CD14-positive monocyte (primary cell): Measurements from ENCODE around the gene PFN4. TPM values are rescaled to one million over a fixed set of nuclear protein-coding genes. Genes with fewer than 3 reads are reported as not detected.
"Not testable (repeated sequence)": the region's sequence is repeated elsewhere in the genome, so short reads cannot be mapped to it uniquely, and the experiment has no call there.

Experiments used
- DNase-seq, 3 donors: peaks; one replicate each; pipeline ENCODE4 v3.0.0-alpha.2; 2011 to 2022
- H2AFZ ChIP-seq: 2 replicates; pipeline ENCODE4 v1.6.0; 2012; ENCODE audit warnings: mild to moderate bottlenecking, low read depth, low read length, inconsistent platforms; ENCODE audit not compliant: insufficient read depth, poor library complexity, severe bottlenecking
- H3K27ac ChIP-seq, 2 donors: 1 replicate in 1 of 2; 2 replicates in 1 of 2; pipeline ENCODE4 v1.5.1; 2012 to 2013; ENCODE audit warnings: low read length in 2 of 2, control low read depth in 1 of 2, inconsistent platforms in 1 of 2, low read depth in 1 of 2, mild to moderate bottlenecking in 1 of 2
- H3K27me3 ChIP-seq, 2 donors: one replicate each; pipeline versions ENCODE4 v1.6.0 to v1.6.1; 2011 to 2013; ENCODE audit warnings: low read length in 2 of 2; ENCODE audit not compliant: control insufficient read depth in 2 of 2, insufficient read depth in 2 of 2
- H3K36me3 ChIP-seq, 2 donors: replicated peaks in 1 of 2; 1 replicate in 1 of 2; 2 replicates in 1 of 2; pipeline versions ENCODE4 v1.5.1 to v1.6.1; 2012 to 2013; ENCODE audit warnings: low read length in 2 of 2, control low read depth in 1 of 2, inconsistent platforms in 1 of 2, mild to moderate bottlenecking in 1 of 2; ENCODE audit not compliant: insufficient read depth in 2 of 2, control insufficient read depth in 1 of 2
- H3K4me1 ChIP-seq, 2 donors: 1 replicate in 1 of 2; 2 replicates in 1 of 2; pipeline versions ENCODE4 v1.5.1 to v1.6.1; 2012 to 2013; ENCODE audit warnings: low read length in 2 of 2, control low read depth in 1 of 2, inconsistent platforms in 1 of 2, mild to moderate bottlenecking in 1 of 2, moderate library complexity in 1 of 2; ENCODE audit not compliant: insufficient read depth in 2 of 2, control insufficient read depth in 1 of 2
- H3K4me2 ChIP-seq: replicated peaks from 2 replicates; pipeline ENCODE3; 2012; ENCODE audit warnings: low read length, moderate library complexity, mild to moderate bottlenecking; ENCODE audit not compliant: poor library complexity, severe bottlenecking; ENCODE audit errors: extremely low read depth
- H3K4me3 ChIP-seq, 3 experiments: fragments of 200-600 bp in 1 of 3; sonication (generic) in 1 of 3; replicated peaks in 1 of 3; 1 replicate in 2 of 3; 2 replicates in 1 of 3; pipeline ENCODE4 v1.5.1; 2011 to 2013; ENCODE audit warnings: low read length in 3 of 3, mild to moderate bottlenecking in 3 of 3, control low read depth in 2 of 3, low read depth in 2 of 3, inconsistent platforms in 1 of 3, moderate library complexity in 1 of 3
- H3K79me2 ChIP-seq: 2 replicates; pipeline ENCODE4 v1.6.0; 2012; ENCODE audit warnings: mild to moderate bottlenecking, control low read depth, inconsistent platforms, low read length, moderate library complexity; ENCODE audit not compliant: insufficient read depth
- H3K9ac ChIP-seq: 2 replicates; pipeline ENCODE4 v1.6.0; 2017; ENCODE audit warnings: low read length, mild to moderate bottlenecking; ENCODE audit not compliant: insufficient read depth, poor library complexity, severe bottlenecking
- H3K9me3 ChIP-seq, 2 donors: replicated peaks in 1 of 2; 1 replicate in 1 of 2; 2 replicates in 1 of 2; pipeline versions ENCODE4 v1.5.1 to v1.6.1; 2012 to 2013; ENCODE audit warnings: low read length in 2 of 2, control low read depth in 1 of 2; ENCODE audit not compliant: control insufficient read depth in 1 of 2, insufficient read depth in 1 of 2
- H4K20me1 ChIP-seq: 2 replicates; pipeline ENCODE4 v1.6.0; 2012; ENCODE audit warnings: mild to moderate bottlenecking, low read length, control low read depth, moderate library complexity; ENCODE audit not compliant: insufficient read depth
- H3K27ac Mint-ChIP-seq, 7 donors: one replicate each; pipeline ENCODE4 v1.8.0; 2020; ENCODE audit warnings: mild to moderate bottlenecking in 7 of 7, mixed read lengths in 7 of 7, moderate library complexity in 6 of 7, inconsistent platforms in 2 of 7
- H3K27me3 Mint-ChIP-seq, 3 donors: one replicate each; pipeline ENCODE4 v1.8.0; 2021 to 2022; ENCODE audit warnings: low read depth in 3 of 3, mild to moderate bottlenecking in 3 of 3, mixed read lengths in 3 of 3, moderate library complexity in 3 of 3, inconsistent platforms in 1 of 3
- H3K36me3 Mint-ChIP-seq, 2 donors: one replicate each; pipeline ENCODE4 v1.8.0; 2020; ENCODE audit warnings: mixed read lengths in 2 of 2, inconsistent platforms in 1 of 2, mild to moderate bottlenecking in 1 of 2
- H3K4me1 Mint-ChIP-seq: one replicate; pipeline ENCODE4 v1.8.0; 2020; ENCODE audit warnings: mild to moderate bottlenecking, mixed read lengths
- H3K4me3 Mint-ChIP-seq, 2 donors: one replicate each; pipeline ENCODE4 v1.8.0; 2020; ENCODE audit warnings: mild to moderate bottlenecking in 2 of 2, mixed read lengths in 2 of 2, moderate library complexity in 1 of 2
- H3K9me3 Mint-ChIP-seq, 7 donors: one replicate each; pipeline ENCODE4 v1.8.0; 2020 to 2022; ENCODE audit warnings: mixed read lengths in 7 of 7, mild to moderate bottlenecking in 6 of 7, moderate library complexity in 6 of 7, inconsistent platforms in 2 of 7
- WGBS: methylation state at CpG from one replicate; pipeline ENCODE4 v1.1.5; 2013; ENCODE audit warnings: missing lambda C conversion rate; ENCODE audit not compliant: insufficient coverage; 5-methylcytosine and 5-hydroxymethylcytosine counted together
- intact Hi-C, 2 donors: fragments of 100-400 bp; cut with micrococcal nuclease; formaldehyde crosslinking; loops; one replicate each; pipeline versions ENCODE4 v1.15.0 to v1.15.1; 2023
- polyA plus RNA-seq, 3 donors: library from polyadenylated mRNA; depleted of rRNA in 1 of 3; unstranded in 2 of 3; stranded (reverse) in 1 of 3; fragments of 300-500 nt in 2 of 3; fragments of >200 nt in 1 of 3; fragmentation: Illumina TruSeq in 2 of 3; gene quantifications; 1 replicate in 2 of 3; 2 replicates in 1 of 3; pipeline ENCODE4 v1.2.3, GENCODE V29; 2012 to 2021
- TF ChIP-seq, protein P1 (sequence below): fragments of 200-600 bp; IDR thresholded peaks from one replicate; pipeline ENCODE4 v1.8.0; 2022; ENCODE audit warnings: antibody characterized with exemption, mild to moderate bottlenecking

PFN4 gene
- polyA plus RNA-seq, 3 donors, result not detected

DNA sequence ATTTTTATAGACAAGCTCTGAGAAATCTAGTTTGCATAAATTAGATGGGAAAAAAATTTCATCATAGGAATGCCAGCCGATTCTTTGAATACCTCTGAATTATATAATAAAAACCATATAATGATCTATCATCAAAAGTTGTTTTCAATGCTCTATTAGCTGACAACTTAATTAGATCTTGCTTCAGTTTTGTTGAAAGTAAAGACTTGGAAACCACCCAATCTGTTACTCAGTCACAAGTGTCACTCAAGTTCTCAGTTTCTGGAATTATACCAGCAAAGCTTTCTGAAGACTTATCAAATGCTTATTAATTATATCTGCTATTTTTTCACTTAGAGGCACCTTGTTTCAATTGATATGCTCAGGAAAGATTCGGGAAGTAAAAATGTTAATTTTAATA lies 21.1 kb downstream of the PFN4 start:
- Histone ChIP-seq H3K36me3 (peaks cover 13 to 20% of the 10 kb centered on the region in 2 donors), H4K20me1 (no peaks in the 10 kb centered on the region), H3K4me3 (no peak overlapping the region), H3K4me1 (no peaks in the 10 kb centered on the region), H3K9ac (no peak overlapping the region), H3K27ac (no peak overlapping the region), H3K9me3 (peaks cover 6 to 22% of the 10 kb centered on the region in 2 donors), H3K4me2 (no peak overlapping the region), H3K27me3 (no peaks in the 10 kb centered on the region), H3K79me2 (no peaks in the 10 kb centered on the region), H2AFZ (no peak overlapping the region)
- H3K4me3 Mint-ChIP-seq, result no peak overlapping the region
- H3K4me1 Mint-ChIP-seq, result no peaks in the 10 kb centered on the region
- TF ChIP-seq, protein P1, sequence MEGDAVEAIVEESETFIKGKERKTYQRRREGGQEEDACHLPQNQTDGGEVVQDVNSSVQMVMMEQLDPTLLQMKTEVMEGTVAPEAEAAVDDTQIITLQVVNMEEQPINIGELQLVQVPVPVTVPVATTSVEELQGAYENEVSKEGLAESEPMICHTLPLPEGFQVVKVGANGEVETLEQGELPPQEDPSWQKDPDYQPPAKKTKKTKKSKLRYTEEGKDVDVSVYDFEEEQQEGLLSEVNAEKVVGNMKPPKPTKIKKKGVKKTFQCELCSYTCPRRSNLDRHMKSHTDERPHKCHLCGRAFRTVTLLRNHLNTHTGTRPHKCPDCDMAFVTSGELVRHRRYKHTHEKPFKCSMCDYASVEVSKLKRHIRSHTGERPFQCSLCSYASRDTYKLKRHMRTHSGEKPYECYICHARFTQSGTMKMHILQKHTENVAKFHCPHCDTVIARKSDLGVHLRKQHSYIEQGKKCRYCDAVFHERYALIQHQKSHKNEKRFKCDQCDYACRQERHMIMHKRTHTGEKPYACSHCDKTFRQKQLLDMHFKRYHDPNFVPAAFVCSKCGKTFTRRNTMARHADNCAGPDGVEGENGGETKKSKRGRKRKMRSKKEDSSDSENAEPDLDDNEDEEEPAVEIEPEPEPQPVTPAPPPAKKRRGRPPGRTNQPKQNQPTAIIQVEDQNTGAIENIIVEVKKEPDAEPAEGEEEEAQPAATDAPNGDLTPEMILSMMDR, result no peak
- no CpG with 5 or more reads among the region's 2 CpGs for WGBS
- H3K27ac Mint-ChIP-seq, result no peak overlapping the region
- H3K27me3 Mint-ChIP-seq, result peaks cover 0 to 2% (median 0%) of the 10 kb centered on the region in 3 donors
- DNase-seq, result no peak
- peaks cover 19 to 49% of the 10 kb centered on the region in 2 donors for H3K36me3 Mint-ChIP-seq
- intact Hi-C loops, result no loop called here
- H3K9me3 Mint-ChIP-seq, result peaks cover 25 to 50% (median 38%) of the 10 kb centered on the region in 7 donors

DNA sequence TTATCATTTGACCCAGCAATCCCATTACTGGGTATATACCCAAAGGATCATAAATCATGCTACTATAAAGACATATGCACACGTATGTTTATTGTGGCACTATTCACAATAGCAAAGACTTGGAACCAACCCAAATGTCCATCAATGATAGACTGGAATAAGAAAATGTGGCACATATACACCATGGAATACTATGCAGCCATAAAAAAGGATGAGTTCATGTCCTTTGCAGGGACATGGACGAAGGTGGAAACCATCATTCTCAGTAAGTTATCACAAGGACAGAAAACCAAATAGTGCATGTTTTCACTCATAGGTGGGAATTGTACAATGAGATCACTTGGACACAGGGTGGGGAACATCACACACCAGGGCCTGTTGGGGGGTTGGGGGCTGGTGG lies 22.4 kb downstream of the PFN4 start:
- H3K4me1 Mint-ChIP-seq, H3K27me3 ChIP-seq, H3K27ac Mint-ChIP-seq, H3K4me3 Mint-ChIP-seq, H4K20me1 ChIP-seq, H3K4me2 ChIP-seq, DNase-seq, H3K27me3 Mint-ChIP-seq, H3K4me3 ChIP-seq, H2AFZ ChIP-seq, intact Hi-C loops, H3K4me1 ChIP-seq, H3K9ac ChIP-seq, H3K27ac ChIP-seq, H3K79me2 ChIP-seq: not testable (repeated sequence)
- Histone ChIP-seq H3K36me3 (peaks cover 18 to 27% of the 10 kb centered on the region in 2 donors), H3K9me3 (peaks cover 6 to 17% of the 10 kb centered on the region in 2 donors)
- no CpG with 5 or more reads among the region's 2 CpGs for WGBS
- Mint-ChIP-seq H3K9me3 (peaks cover 18 to 46% (median 31%) of the 10 kb centered on the region in 7 donors), H3K36me3 (peaks cover 28 to 54% of the 10 kb centered on the region in 2 donors)

DNA sequence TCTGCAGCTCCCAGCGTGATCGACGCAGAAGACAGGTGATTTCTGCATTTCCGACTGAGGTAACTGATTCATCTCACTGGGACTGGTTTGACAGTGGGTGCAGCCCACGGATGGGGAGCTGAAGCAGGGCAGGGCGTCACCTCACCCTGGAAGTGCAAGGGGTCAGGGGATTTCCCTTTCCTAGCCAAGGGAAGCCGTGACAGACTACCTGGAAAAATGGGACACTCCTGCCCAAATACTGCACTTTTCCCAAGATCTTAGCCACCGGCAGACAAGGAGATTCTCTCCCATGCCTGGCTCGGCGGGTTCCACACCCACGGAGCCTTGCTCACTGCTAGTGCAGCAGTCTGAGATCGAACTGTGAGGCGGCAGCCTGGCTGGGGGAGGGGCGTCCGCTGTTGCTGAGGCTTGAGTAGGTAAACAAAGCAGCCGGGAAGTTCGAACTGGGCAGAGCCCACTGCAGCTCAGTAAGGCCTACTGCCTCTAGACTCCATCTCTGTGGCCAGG lies 27.9 kb downstream of the PFN4 start:
- H3K36me3 ChIP-seq, result peaks cover 15 to 35% of the 10 kb centered on the region in 2 donors
- not testable (repeated sequence) for DNase-seq

DNA sequence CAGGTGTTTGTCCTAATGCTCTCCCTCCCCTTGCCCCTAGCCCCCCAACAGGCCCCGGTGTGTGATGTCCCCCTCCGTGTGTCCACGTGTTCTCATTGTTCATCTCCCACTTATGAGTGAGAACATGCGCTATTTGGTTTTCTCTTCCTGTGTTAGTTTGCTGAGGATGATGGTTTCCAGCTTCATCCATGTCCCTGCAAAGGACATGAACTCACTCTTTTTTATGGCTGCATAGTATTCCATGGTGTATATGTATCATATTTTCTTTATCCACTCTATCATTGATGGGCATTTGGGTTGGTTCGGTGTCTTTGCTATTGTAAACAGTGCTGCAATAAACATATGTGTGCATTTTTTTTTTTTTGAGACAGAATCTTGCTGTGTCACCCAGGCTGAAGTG lies 29.9 kb downstream of the PFN4 start:
- H3K36me3 ChIP-seq, result peaks cover 15 to 35% of the 10 kb centered on the region in 2 donors
- H3K9me3 ChIP-seq, H3K4me3 Mint-ChIP-seq, H3K27ac Mint-ChIP-seq, H3K4me3 ChIP-seq, DNase-seq, H3K79me2 ChIP-seq, H3K27me3 Mint-ChIP-seq, H3K4me1 ChIP-seq, H3K27ac ChIP-seq, H3K9ac ChIP-seq, H4K20me1 ChIP-seq, H3K27me3 ChIP-seq, H2AFZ ChIP-seq, H3K4me2 ChIP-seq, intact Hi-C loops: not testable (repeated sequence)
- Mint-ChIP-seq H3K9me3 (peaks cover 3 to 17% (median 13%) of the 10 kb centered on the region in 7 donors), H3K4me1 (peaks cover 11% of the 10 kb centered on the region), H3K36me3 (peaks cover 42 to 82% of the 10 kb centered on the region in 2 donors)
- no CpG with 5 or more reads among the region's 5 CpGs for WGBS

More for the DNA sequence above, 27.9 kb downstream of the PFN4 start:
- intact Hi-C loops, H4K20me1 ChIP-seq, H3K9me3 ChIP-seq, H3K4me1 ChIP-seq, H3K27me3 Mint-ChIP-seq, H3K4me3 Mint-ChIP-seq, H3K9ac ChIP-seq, H3K4me3 ChIP-seq, H3K27ac ChIP-seq, H2AFZ ChIP-seq, H3K27me3 ChIP-seq, H3K4me1 Mint-ChIP-seq, H3K4me2 ChIP-seq, H3K79me2 ChIP-seq: not testable (repeated sequence)
- Mint-ChIP-seq H3K27ac (peak overlapping the region in 2 of 7 donors; percentile 57 to 60), H3K36me3 (peaks cover 40 to 62% of the 10 kb centered on the region in 2 donors), H3K9me3 (peaks cover 12 to 28% (median 19%) of the 10 kb centered on the region in 7 donors)
- 97% methylated on average over 15 of the region's 17 CpGs for WGBS
